Measurements from ENCODE around the gene XPO4. TPM values are rescaled to one million over a fixed set of nuclear protein-coding genes. Genes with fewer than 3 reads are reported as not detected.

Gene XPO4
- total RNA-seq, 1 donor from 2014 or later: 19.9 TPM

DNA sequence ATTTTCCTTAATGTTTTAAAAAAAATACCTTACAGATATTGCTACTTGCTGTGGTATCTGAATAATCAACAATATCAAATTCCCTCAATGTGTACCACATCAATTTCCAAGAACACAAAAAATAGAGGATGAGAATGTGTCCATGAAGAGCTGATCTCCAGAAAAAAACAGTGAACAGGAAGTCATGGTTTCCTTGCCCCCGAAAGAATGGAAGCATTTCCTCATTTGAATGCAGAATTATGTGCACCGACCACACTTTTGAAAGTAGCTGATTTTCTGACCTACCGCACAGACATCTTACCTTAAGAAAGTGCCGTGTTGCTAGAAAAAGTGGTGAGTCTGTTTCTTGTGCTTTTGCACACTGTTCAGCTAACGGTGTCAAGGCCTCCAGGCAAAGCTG lies 115.4 kb downstream of the XPO4 start:
- no peaks in the 10 kb centered on the region for H3K27me3 Mint-ChIP-seq (ENCODE audit: low read depth, unreplicated experiment)
- Histone ChIP-seq H3K27me3 (ENCODE audit: insufficient read depth, low read length) (no peaks in the 10 kb centered on the region), H3K9ac (ENCODE audit: low read length) (no peak overlapping the region), H3K36me3 (ENCODE audit: insufficient read depth, low read length) (peaks cover 21% of the 10 kb centered on the region), H3K4me2 (ENCODE audit: low read length) (no peak overlapping the region), H3K4me1 (ENCODE audit: insufficient read depth, low read length) (peaks cover 3% of the 10 kb centered on the region), H2AFZ (ENCODE audit: low read depth, low read length) (no peak overlapping the region), H4K20me1 (ENCODE audit: insufficient read depth, low read length) (no peaks in the 10 kb centered on the region), H3K4me3 (ENCODE audit: insufficient read depth, low read depth, low read length) (no peak overlapping the region), H3K9me3 (ENCODE audit: insufficient read depth, low read depth, low read length) (no peaks in the 10 kb centered on the region), H3K79me2 (ENCODE audit: insufficient read depth, low read length) (no peaks in the 10 kb centered on the region), H3K27ac (ENCODE audit: low read depth, low read length) (no peak overlapping the region)
- H3K4me3 Mint-ChIP-seq (ENCODE audit: unreplicated experiment): no peak overlapping the region
- FAIRE-seq (no peak), DNase-seq (ENCODE audit: low read depth) (no peak)
- TF ChIP-seq, protein P1, sequence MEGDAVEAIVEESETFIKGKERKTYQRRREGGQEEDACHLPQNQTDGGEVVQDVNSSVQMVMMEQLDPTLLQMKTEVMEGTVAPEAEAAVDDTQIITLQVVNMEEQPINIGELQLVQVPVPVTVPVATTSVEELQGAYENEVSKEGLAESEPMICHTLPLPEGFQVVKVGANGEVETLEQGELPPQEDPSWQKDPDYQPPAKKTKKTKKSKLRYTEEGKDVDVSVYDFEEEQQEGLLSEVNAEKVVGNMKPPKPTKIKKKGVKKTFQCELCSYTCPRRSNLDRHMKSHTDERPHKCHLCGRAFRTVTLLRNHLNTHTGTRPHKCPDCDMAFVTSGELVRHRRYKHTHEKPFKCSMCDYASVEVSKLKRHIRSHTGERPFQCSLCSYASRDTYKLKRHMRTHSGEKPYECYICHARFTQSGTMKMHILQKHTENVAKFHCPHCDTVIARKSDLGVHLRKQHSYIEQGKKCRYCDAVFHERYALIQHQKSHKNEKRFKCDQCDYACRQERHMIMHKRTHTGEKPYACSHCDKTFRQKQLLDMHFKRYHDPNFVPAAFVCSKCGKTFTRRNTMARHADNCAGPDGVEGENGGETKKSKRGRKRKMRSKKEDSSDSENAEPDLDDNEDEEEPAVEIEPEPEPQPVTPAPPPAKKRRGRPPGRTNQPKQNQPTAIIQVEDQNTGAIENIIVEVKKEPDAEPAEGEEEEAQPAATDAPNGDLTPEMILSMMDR (IDR thresholded peaks at IDR 0.05; ENCODE audit: insufficient read depth, low read depth, low read length): no peak
- no peak for TF ChIP-seq EZH2 (IDR thresholded peaks at IDR 0.05; ENCODE audit: insufficient read depth, low read length)
- H3K4me1 Mint-ChIP-seq (ENCODE audit: low read depth, unreplicated experiment): peaks cover 4% of the 10 kb centered on the region
- peaks cover 10% of the 10 kb centered on the region for H3K36me3 Mint-ChIP-seq (ENCODE audit: low read depth, unreplicated experiment)
- H3K9me3 Mint-ChIP-seq (ENCODE audit: unreplicated experiment): no peaks in the 10 kb centered on the region
- H3K27ac Mint-ChIP-seq (ENCODE audit: unreplicated experiment): no peak overlapping the region

DNA sequence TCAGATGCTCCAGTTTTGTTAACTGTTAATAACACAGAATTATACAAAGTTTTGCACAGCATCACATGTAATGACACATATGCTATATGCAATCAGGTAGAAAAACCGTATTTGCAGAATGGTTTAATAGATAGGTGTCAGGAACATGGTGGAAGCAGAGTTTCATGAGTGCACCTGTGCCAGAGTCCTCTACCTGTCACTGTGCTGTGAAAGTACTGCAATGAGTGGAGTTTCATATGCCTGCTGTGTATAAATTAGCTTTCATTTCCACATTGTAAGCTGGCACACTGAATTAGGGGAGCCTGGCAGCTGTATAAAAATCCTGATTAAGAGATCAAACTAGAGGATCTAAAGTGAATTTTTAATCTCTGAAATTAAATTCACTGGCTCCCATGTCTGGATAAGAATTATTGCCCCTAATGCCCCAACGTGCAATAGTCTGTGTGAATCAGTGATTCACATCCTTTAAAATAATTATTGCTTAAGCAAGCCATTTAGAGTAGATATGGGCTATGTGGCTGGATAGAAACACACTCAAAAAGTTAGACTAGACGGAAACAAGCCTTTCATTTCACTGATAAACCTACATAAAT lies 120.3 kb downstream of the XPO4 start:
- H3K9me3 Mint-ChIP-seq (ENCODE audit: unreplicated experiment): no peaks in the 10 kb centered on the region

GRCh38 chr13:20780317-20780716 lies 122.2 kb downstream of the XPO4 start:
- Histone ChIP-seq H3K36me3 (ENCODE audit: insufficient read depth, low read length) (peaks cover 10% of the 10 kb centered on the region), H3K4me3 (ENCODE audit: insufficient read depth, low read depth, low read length) (no peak overlapping the region)

More for the DNA sequence above, 120.3 kb downstream of the XPO4 start:
- Histone ChIP-seq H2AFZ (ENCODE audit: low read depth, low read length) (no peak overlapping the region), H3K27me3 (ENCODE audit: insufficient read depth, low read length) (no peaks in the 10 kb centered on the region), H3K4me2 (ENCODE audit: low read length) (no peak overlapping the region), H3K9me3 (ENCODE audit: insufficient read depth, low read depth, low read length) (no peaks in the 10 kb centered on the region), H3K79me2 (ENCODE audit: insufficient read depth, low read length) (no peaks in the 10 kb centered on the region), H4K20me1 (ENCODE audit: insufficient read depth, low read length) (no peaks in the 10 kb centered on the region), H3K4me3 (ENCODE audit: insufficient read depth, low read depth, low read length) (no peak overlapping the region), H3K4me1 (ENCODE audit: insufficient read depth, low read length) (no peaks in the 10 kb centered on the region), H3K27ac (ENCODE audit: low read depth, low read length) (no peak overlapping the region), H3K36me3 (ENCODE audit: insufficient read depth, low read length) (peaks cover 16% of the 10 kb centered on the region), H3K9ac (ENCODE audit: low read length) (no peak overlapping the region)
- no peaks in the 10 kb centered on the region for H3K27me3 Mint-ChIP-seq (ENCODE audit: low read depth, unreplicated experiment)
- TF ChIP-seq, protein P1 (IDR thresholded peaks at IDR 0.05; ENCODE audit: insufficient read depth, low read depth, low read length): no peak
- no peak for TF ChIP-seq EZH2 (IDR thresholded peaks at IDR 0.05; ENCODE audit: insufficient read depth, low read length)
- no peak overlapping the region for H3K4me3 Mint-ChIP-seq (ENCODE audit: unreplicated experiment)
- peaks cover 7% of the 10 kb centered on the region for H3K36me3 Mint-ChIP-seq (ENCODE audit: low read depth, unreplicated experiment)
- no peak for DNase-seq (ENCODE audit: low read depth)
- no peak for FAIRE-seq
- no peak overlapping the region for H3K27ac Mint-ChIP-seq (ENCODE audit: unreplicated experiment)
- H3K4me1 Mint-ChIP-seq (ENCODE audit: low read depth, unreplicated experiment): peaks cover 1% of the 10 kb centered on the region

More at GRCh38 chr13:20780317-20780716, 122.2 kb downstream of the XPO4 start:
- DNase-seq (ENCODE audit: low read depth): no peak
- no peaks in the 10 kb centered on the region for H3K27me3 ChIP-seq (ENCODE audit: insufficient read depth, low read length)
- H3K79me2 ChIP-seq (ENCODE audit: insufficient read depth, low read length): no peaks in the 10 kb centered on the region
- H3K4me3 Mint-ChIP-seq (ENCODE audit: unreplicated experiment): no peak overlapping the region
- FAIRE-seq: peak; percentile 9
- H3K4me1 ChIP-seq (ENCODE audit: insufficient read depth, low read length): no peaks in the 10 kb centered on the region
- TF ChIP-seq, protein P1 (IDR thresholded peaks at IDR 0.05; ENCODE audit: insufficient read depth, low read depth, low read length): no peak
- no peak for TF ChIP-seq EZH2 (IDR thresholded peaks at IDR 0.05; ENCODE audit: insufficient read depth, low read length)
- no peaks in the 10 kb centered on the region for H4K20me1 ChIP-seq (ENCODE audit: insufficient read depth, low read length)
- no peak overlapping the region for H3K27ac ChIP-seq (ENCODE audit: low read depth, low read length)
- no peaks in the 10 kb centered on the region for H3K9me3 Mint-ChIP-seq (ENCODE audit: unreplicated experiment)
- peaks cover 7% of the 10 kb centered on the region for H3K36me3 Mint-ChIP-seq (ENCODE audit: low read depth, unreplicated experiment)
- no peak overlapping the region for H2AFZ ChIP-seq (ENCODE audit: low read depth, low read length)
- H3K9ac ChIP-seq (ENCODE audit: low read length): no peak overlapping the region
- no peak overlapping the region for H3K27ac Mint-ChIP-seq (ENCODE audit: unreplicated experiment)
- H3K4me2 ChIP-seq (ENCODE audit: low read length): no peak overlapping the region
- H3K4me1 Mint-ChIP-seq (ENCODE audit: low read depth, unreplicated experiment): no peaks in the 10 kb centered on the region
- H3K27me3 Mint-ChIP-seq (ENCODE audit: low read depth, unreplicated experiment): no peaks in the 10 kb centered on the region
- H3K9me3 ChIP-seq (ENCODE audit: insufficient read depth, low read depth, low read length): no peaks in the 10 kb centered on the region
